Fibroblast of skin of scalp (primary cell): ENCODE measurements around the gene GRIFIN.

Experiments
- DNase-seq: peaks from one replicate; pipeline ENCODE4 v3.0.0-alpha.2; 2013

GRIFIN gene

GRCh38 chr7:2512713-2513112, 36.5 kb upstream of the GRIFIN start:
- no peak for DNase-seq

- DNase-seq = no peak
These were observed 36.0 kb upstream of the GRIFIN start for GRCh38 chr7:2512179-2512661.

GRCh38 chr7:2511769-2512168, 35.6 kb upstream of the GRIFIN start:
- no peak for DNase-seq

- DNase-seq = no peak
These were observed 34.9 kb upstream of the GRIFIN start for GRCh38 chr7:2510909-2511768.

DNA sequence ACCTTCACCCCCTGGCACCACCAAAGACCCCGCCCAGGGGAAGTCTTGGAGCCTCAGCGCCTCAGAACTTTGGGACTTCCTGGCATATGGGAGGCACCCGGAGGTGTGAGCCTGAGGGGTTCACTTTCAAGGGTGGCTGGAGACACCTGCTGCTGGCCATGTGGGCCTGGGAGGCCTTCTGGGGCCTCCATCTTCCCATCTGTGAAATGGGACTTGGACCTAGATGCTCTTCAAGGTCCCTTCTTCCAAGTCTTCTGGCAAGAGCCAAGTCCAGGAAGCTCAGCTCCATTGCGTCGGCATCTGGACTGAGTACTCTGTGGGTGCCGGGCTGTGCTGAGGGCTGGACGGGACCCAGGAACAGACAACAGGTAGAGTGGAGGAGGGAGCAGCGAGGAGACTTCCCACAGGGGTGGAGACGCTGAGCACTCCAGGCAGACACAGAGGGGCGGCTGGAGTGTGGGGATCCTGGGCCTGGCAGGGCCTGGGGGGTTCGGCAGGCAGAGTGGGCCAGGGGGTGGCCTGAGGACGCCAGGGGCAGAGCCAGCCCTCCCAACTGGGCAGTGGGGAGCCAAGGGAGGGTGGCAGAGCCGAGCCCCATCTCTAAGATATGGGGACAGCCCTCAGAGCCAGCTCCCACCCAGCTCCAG, 34.1 kb upstream of the GRIFIN start:
- no peak for DNase-seq

- no peak for DNase-seq
These were observed 33.2 kb upstream of the GRIFIN start for GRCh38 chr7:2509298-2509906.

- peak; percentile 75 for DNase-seq
These were observed 32.4 kb upstream of the GRIFIN start for GRCh38 chr7:2508327-2509215.

- DNase-seq = no peak
These were observed 31.7 kb upstream of the GRIFIN start for GRCh38 chr7:2507917-2508306.

GRCh38 chr7:2507208-2507916, 31.2 kb upstream of the GRIFIN start:
- DNase-seq = no peak

- no peak for DNase-seq
These were observed 29.2 kb upstream of the GRIFIN start for GRCh38 chr7:2505401-2505800.

DNA sequence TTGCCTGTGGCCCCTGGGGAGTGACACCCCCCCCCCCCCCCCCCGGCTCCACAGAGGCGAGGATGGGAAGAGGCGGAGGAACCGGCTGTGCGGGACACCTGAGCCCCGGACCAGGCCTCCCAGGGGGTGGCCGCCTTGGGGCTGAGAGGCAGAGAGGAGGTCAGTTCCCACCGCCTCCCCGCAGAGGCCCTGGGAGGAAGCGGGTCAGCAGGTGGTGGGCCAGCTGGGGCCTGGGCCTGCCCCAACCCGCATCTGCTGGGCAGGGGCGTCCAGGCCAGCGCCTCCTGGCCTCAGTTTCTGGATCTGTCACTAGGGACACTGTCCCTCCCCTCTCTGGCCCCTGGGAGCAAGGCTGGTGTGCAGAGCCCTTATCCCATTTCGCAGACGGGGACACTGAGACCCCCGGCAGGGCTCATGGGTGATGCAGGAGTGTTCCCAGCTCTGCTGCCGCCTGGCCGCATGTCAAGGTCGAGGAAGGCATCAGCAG, 28.7 kb upstream of the GRIFIN start:
- no peak for DNase-seq

- DNase-seq = no peak
These were observed 28.1 kb upstream of the GRIFIN start for GRCh38 chr7:2504128-2504888.

- no peak for DNase-seq
These were observed 27.1 kb upstream of the GRIFIN start for GRCh38 chr7:2503056-2503941.

DNA sequence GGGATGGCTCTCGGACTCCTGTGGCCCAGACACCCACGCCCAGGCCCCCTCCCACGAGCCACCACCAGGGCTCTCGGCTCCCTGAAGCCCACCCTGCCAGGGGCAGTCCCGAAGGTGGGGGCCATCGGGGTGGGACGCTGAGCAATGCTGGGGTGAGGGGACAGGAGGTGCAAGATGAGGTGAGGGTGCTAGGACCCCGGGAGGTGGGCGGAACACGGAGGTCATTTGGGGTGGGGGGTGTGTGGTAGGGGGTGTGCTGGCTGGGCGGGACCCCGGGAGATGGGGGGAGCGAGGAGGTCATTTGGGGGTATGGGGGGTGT, 26.4 kb upstream of the GRIFIN start:
- DNase-seq = no peak

GRCh38 chr7:2501947-2502646, 25.9 kb upstream of the GRIFIN start:
- DNase-seq = no peak

GRCh38 chr7:2500701-2501100, 24.5 kb upstream of the GRIFIN start:
- DNase-seq = no peak

DNA sequence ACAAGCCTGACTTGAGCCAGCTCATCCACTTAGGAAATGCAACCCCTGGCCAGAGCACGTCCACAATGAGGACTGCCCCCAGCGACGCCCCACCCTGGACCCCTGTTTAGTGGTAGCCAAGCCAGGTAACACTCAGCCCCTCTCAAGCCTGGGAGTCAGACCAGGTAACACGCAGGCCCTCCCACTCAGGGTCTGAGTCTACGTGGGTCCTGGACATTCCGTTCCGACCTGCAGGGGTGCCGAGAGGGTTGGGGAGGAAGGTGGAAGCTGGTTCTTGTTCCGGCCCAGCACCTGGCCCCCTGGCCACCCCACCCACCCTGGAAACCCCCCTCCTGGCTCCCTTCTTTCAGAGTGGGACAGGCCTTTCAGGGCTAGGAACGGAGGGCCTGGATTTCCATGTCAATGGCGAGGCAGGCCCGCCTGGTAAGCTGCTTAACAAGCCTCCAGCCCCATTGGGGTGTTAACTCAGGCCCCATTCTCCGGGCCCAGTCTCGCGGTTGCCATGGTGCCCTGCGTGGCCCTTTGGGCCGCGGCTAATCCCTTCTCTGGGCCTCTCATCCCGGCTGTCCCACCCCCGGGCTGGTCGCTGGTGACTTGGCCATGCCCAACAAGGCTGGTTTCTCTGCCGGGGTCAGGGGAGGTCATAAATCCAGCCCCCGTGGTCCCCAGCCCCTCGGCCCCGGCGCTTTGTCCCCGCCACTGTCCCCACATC, 23.7 kb upstream of the GRIFIN start:
- DNase-seq = no peak

DNA sequence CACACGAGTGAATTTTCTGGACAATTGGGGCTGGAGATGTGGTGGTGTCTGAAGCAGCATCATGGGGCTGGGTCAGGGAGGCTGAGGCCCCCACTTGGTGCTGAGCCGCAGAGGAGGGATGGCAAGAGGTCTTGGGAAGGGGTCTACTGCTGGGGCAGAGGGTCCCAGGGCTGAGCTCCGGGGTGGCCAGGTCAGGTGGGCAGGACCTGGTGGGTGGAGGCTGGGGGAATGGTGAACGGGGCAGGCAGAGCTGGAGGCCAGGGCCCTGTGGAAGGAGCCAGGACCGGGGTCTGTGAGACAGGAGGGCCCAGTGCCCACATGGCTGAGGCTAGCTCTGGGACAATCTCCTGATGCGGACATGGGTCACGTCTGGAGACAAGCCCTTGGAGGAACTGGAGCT, 23.0 kb upstream of the GRIFIN start:
- no peak for DNase-seq

- no peak for DNase-seq
These were observed 22.5 kb upstream of the GRIFIN start for GRCh38 chr7:2498708-2499107.
